HG02798 (cell line): Measurements from ENCODE around the gene SYT1.
"Not testable (repeated sequence)": the region's sequence is repeated elsewhere in the genome, so short reads cannot be mapped to it uniquely, and the experiment has no call there.

Source experiments
- ATAC-seq: cut with Tn5 transposase; IDR thresholded peaks from one replicate; pipeline ENCODE4 v1.9.1; 2021; ENCODE audit warnings: mild to moderate bottlenecking; ENCODE audit not compliant: unreplicated experiment, poor library complexity

SYT1 gene

GRCh38 chr12:78964521-78964920, 99.9 kb downstream of the SYT1 start:
- no peak for ATAC-seq

GRCh38 chr12:78966062-78966461, 101.5 kb downstream of the SYT1 start:
- ATAC-seq = no peak

- ATAC-seq = no peak
These were observed 102.4 kb downstream of the SYT1 start for GRCh38 chr12:78966926-78967325.

GRCh38 chr12:78968226-78968625, 103.7 kb downstream of the SYT1 start:
- ATAC-seq = no peak

- no peak for ATAC-seq
These were observed 105.5 kb downstream of the SYT1 start for GRCh38 chr12:78970041-78970440.

- no peak for ATAC-seq
These were observed 112.8 kb downstream of the SYT1 start for GRCh38 chr12:78977304-78977867.

GRCh38 chr12:78994168-78994791, 129.7 kb downstream of the SYT1 start:
- ATAC-seq = no peak

GRCh38 chr12:79000501-79000900, 135.9 kb downstream of the SYT1 start:
- ATAC-seq = no peak

GRCh38 chr12:79001404-79001803, 136.8 kb downstream of the SYT1 start:
- ATAC-seq = no peak

- peak; percentile 61 for ATAC-seq
These were observed 141.7 kb downstream of the SYT1 start for GRCh38 chr12:79006306-79006705.

GRCh38 chr12:79008591-79008990, 144.0 kb downstream of the SYT1 start:
- ATAC-seq = no peak

- ATAC-seq = no peak
These were observed 148.1 kb downstream of the SYT1 start for GRCh38 chr12:79012636-79013035.

- ATAC-seq = peak; percentile 19
These were observed 151.6 kb downstream of the SYT1 start for GRCh38 chr12:79016181-79016580.

GRCh38 chr12:79019672-79020071, 155.1 kb downstream of the SYT1 start:
- ATAC-seq = peak; percentile 85

- ATAC-seq = peak; percentile 32
These were observed 155.5 kb downstream of the SYT1 start for GRCh38 chr12:79020106-79020505.

GRCh38 chr12:79021021-79021420, 156.4 kb downstream of the SYT1 start:
- no peak for ATAC-seq

GRCh38 chr12:79023261-79023660, 158.7 kb downstream of the SYT1 start:
- no peak for ATAC-seq

- no peak for ATAC-seq
These were observed 159.2 kb downstream of the SYT1 start for GRCh38 chr12:79023784-79024183.

GRCh38 chr12:79033788-79034187, 169.2 kb downstream of the SYT1 start:
- ATAC-seq = no peak

GRCh38 chr12:79044748-79045147, 180.2 kb downstream of the SYT1 start:
- not testable (repeated sequence) for ATAC-seq

- ATAC-seq = not testable (repeated sequence)
These were observed 180.7 kb downstream of the SYT1 start for GRCh38 chr12:79045149-79045703.

GRCh38 chr12:79046021-79046420, 181.4 kb downstream of the SYT1 start:
- no peak for ATAC-seq
